Measurements from ENCODE around the gene LDHB. TPM values are rescaled to one million over a fixed set of nuclear protein-coding genes. Genes with fewer than 3 reads are reported as not detected.

Gene LDHB
- total and polyA plus RNA-seq, 10 donors, result 166 to 346 (median 263) TPM

GRCh38 chr12:21659383-21659782, 1.7 kb upstream of the LDHB start:
- no peaks in the 10 kb centered on the region for H3K9me3 ChIP-seq
- no peak overlapping the region for H3K27ac ChIP-seq
- 65 to 83% (median 74%) methylated on average over 1 of the region's 1 CpG for WGBS, 5 donors
- no peak overlapping the region for H3K4me3 ChIP-seq
- peaks cover 0 to 5% (median under 1%) of the 10 kb centered on the region in 6 donors for H3K36me3 ChIP-seq
- H3K4me1 ChIP-seq, result peaks cover 10 to 43% (median 30%) of the 10 kb centered on the region in 6 donors
- TF ChIP-seq CTCF (IDR thresholded peaks at IDR 0.05 in 8 of 11, conservative IDR thresholded peaks at IDR 0.05 in 3 of 11) (no peak), POLR2A (IDR thresholded peaks at IDR 0.05) (no peak), POLR2AphosphoS5 (IDR thresholded peaks at IDR 0.05) (no peak)
- intact Hi-C loops (cut with DNase I; ENCODE audit: low total_unique reads), result no loop called here
- DNase-seq, result no peak
- no peaks in the 10 kb centered on the region for H3K27me3 ChIP-seq (replicated peaks in 1 of 7)

- TF ChIP-seq POLR2A (IDR thresholded peaks at IDR 0.05), result no peak
- no peak for TF ChIP-seq POLR2AphosphoS5 (IDR thresholded peaks at IDR 0.05)
- TF ChIP-seq CTCF (IDR thresholded peaks at IDR 0.05 in 8 of 11, conservative IDR thresholded peaks at IDR 0.05 in 3 of 11), result no peak
- WGBS, 5 donors, result 1 to 2% (median 1%) methylated on average over 15 to 16 of the region's 16 CpGs
- DNase-seq, result peak; percentile 78
- intact Hi-C loops (cut with DNase I; ENCODE audit: low total_unique reads), result no loop called here
- Histone ChIP-seq H3K36me3 (peaks cover 0 to 30% (median 15%) of the 10 kb centered on the region in 6 donors), H3K4me1 (peaks cover 10 to 54% (median 38%) of the 10 kb centered on the region in 6 donors), H3K27me3 (replicated peaks in 1 of 7) (no peaks in the 10 kb centered on the region), H3K27ac (peak overlapping the region; percentile 69 to 90 (median 85)), H3K4me3 (peak overlapping the region; percentile 72 to 95 (median 84)), H3K9me3 (no peaks in the 10 kb centered on the region)
Observed at GRCh38 chr12:21656905-21657325, 727 bp downstream of the LDHB start.

- intact Hi-C loops (cut with DNase I; ENCODE audit: low total_unique reads), result no loop called here
Observed at GRCh38 chr12:21655591-21655990, 2.1 kb downstream of the LDHB start.

GRCh38 chr12:21651821-21652220, 5.8 kb downstream of the LDHB start:
- Histone ChIP-seq H3K9me3 (no peaks in the 10 kb centered on the region), H3K27ac (no peak overlapping the region), H3K4me3 (no peak overlapping the region), H3K27me3 (replicated peaks in 1 of 7) (no peaks in the 10 kb centered on the region), H3K36me3 (peaks cover 0 to 76% (median 28%) of the 10 kb centered on the region in 6 donors), H3K4me1 (peaks cover 10 to 50% (median 28%) of the 10 kb centered on the region in 6 donors)
- intact Hi-C loops (cut with DNase I; ENCODE audit: low total_unique reads), result no loop called here
- no peak for DNase-seq
- TF ChIP-seq POLR2A (IDR thresholded peaks at IDR 0.05) (no peak), POLR2AphosphoS5 (IDR thresholded peaks at IDR 0.05) (no peak), CTCF (IDR thresholded peaks at IDR 0.05 in 8 of 11, conservative IDR thresholded peaks at IDR 0.05 in 3 of 11) (no peak)
- WGBS, 5 donors, result 92 to 98% (median 94%) methylated on average over 1 of the region's 1 CpG

More at GRCh38 chr12:21655591-21655990, 2.1 kb downstream of the LDHB start:
- H3K4me1 ChIP-seq, result peaks cover 10 to 54% (median 38%) of the 10 kb centered on the region in 6 donors
- H3K4me3 ChIP-seq, result peak overlapping the region in 3 of 8 donors; percentile 84 to 95 (median 84)
- no peaks in the 10 kb centered on the region for H3K27me3 ChIP-seq (replicated peaks in 1 of 7)
- peaks cover 0 to 43% (median 23%) of the 10 kb centered on the region in 6 donors for H3K36me3 ChIP-seq
- no peak for DNase-seq
- H3K9me3 ChIP-seq, result no peaks in the 10 kb centered on the region
- H3K27ac ChIP-seq, result no peak overlapping the region
- WGBS, 5 donors, result 34 to 50% (median 48%) methylated on average over 4 of the region's 4 CpGs
- TF ChIP-seq CTCF (IDR thresholded peaks at IDR 0.05 in 8 of 11, conservative IDR thresholded peaks at IDR 0.05 in 3 of 11) (no peak), POLR2AphosphoS5 (IDR thresholded peaks at IDR 0.05) (no peak), POLR2A (IDR thresholded peaks at IDR 0.05) (no peak)
